UCSD-AML1 (cell line): ENCODE results near the gene ABCD3.

Experiments used
- DNase-seq: peaks from one replicate; lab custom pipeline; 2025; ENCODE audit not compliant: unreplicated experiment; lab: John Stamatoyannopoulos, UW

ABCD3 gene

DNA sequence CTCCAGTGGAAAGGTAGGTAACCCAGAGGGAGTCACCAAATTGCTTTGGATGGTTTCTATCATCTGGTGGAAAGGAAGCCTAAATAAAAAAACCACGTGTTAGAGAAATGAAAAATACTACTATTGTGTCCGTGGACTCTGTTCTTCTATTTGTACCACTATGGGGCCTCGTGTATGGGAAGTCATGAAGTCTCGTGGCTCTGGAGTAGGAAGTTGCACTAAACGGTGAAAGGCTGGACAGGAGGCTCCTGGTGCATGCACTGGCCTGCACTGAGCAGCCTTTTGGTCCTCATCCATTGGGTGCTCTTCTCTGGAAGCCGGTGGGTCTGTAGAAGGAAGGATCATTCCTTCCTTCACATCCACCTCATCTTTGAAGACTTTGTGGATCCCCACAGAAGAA, 106.3 kb downstream of the ABCD3 start:
- no peak for DNase-seq

DNA sequence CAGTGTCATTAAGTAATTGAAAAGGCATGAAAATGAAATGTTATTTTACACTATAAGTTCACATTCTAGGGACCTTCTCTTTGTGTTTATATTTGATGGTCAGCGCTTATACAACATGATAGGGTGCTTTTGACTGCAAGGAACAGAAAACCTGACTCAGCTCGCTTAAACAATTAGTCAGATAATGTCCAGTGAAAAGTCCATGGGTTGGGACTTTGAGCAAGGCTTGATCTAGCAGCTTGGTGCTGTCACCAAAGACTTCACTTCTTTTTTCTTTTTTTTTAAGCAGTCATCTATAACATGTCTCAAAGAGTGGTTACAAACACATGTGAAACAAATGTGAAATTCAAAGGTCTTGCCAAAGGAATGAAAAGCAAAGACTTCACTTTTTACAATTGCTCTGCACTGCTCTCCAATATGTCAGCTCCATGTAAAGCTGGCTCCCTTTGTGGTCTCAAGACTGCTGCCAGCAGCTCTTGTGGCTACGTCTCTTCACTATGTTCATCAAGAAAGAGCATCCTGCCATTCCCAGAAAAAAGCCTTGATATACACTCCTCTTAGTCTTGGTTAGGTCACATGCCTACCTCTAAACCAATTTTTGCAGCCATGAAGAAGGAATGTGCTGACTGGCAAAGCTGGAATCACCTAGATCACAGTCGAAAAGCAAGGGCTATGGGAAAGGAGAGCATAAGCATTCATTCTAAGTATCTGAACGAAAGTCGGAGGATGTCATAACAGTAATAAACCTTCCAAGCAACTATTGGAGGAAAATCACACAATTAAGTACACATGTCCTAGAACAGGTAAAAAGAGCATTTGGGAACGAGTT, 108.2 kb downstream of the ABCD3 start:
- no peak for DNase-seq

DNA sequence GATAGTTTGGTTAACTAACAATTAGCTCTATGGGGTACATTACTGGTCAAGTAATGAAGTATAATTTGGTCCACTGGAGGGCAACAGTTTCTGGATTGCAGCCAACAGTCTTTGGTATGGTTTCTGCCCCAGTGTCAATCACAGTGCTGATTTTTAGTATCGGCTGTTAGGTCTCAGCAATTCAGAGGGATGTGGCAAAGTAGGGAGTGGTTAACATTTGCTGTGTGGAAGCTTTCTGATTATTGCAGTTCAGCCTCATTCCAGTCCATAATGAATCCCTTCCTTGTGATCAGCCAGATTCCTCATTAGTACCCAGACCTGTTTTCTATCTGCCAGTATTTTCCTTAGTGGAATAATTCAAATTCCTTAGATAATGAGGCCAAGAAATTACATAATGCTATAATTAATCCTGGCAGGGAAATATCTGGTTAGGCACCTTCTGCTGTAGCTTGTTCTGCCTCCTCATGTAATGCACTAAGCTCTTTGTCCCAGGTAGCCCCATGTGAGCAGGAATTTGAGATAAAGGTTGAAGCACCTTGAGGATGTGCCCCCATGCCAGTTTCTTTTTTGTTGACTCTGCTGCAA, 109.3 kb downstream of the ABCD3 start:
- DNase-seq, result no peak

DNA sequence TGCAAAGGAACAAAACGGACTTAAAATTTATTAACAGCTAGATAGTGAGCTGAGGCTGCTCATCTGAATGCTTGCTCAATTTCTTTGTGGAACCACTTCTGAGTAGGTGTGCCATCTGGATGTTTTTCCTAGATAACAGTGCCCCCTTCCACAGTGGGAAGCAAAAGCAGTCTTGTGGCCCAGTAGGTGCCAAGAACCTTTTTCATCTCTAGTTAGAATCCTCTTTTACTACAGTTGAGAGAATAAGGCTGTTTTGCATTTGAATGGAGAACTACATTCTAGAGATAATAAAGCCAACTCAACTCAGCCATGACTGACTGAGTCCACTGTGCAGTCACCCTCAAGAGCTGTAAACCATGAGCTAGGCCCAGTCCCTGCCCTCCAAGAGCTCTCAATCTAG, 110.1 kb downstream of the ABCD3 start:
- no peak for DNase-seq

DNA sequence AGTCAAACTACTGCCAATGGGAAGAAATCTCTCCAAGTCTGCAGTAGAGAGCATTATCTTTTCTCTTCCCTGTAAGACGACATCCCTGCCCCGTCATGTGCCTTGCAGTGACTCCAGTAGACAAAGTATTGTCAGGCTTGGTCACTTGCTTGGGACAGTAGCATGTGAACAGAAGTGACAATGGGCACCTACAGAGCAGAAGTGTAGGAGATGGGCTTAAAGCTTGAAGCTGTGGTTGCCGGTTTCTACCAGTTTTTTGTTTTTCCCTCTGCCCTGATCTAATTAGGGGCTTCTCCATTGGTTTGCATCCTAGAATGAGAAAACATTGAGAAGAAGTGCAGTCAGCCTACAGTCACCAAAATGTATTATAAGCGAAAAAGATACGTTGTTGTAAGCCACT, 110.6 kb downstream of the ABCD3 start:
- DNase-seq, result no peak

DNA sequence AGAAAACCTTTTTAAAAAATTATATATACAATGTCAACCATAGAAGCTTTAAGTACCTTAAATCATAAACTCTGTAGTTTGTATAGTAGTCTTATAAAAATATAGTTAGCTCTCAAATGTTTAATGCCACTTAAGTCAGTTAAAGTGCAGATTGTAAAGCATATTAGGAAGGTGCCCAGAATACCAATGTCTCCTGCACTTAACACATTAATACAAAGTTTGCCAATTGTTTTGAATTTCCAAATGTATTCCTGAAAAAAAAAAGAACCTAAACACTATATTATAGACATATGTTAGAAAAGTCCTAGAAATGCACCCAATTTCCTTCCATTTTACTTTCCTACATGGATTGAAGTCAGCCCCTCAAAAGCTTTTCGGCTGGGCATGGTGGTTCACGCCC, 111.2 kb downstream of the ABCD3 start:
- DNase-seq, result no peak

DNA sequence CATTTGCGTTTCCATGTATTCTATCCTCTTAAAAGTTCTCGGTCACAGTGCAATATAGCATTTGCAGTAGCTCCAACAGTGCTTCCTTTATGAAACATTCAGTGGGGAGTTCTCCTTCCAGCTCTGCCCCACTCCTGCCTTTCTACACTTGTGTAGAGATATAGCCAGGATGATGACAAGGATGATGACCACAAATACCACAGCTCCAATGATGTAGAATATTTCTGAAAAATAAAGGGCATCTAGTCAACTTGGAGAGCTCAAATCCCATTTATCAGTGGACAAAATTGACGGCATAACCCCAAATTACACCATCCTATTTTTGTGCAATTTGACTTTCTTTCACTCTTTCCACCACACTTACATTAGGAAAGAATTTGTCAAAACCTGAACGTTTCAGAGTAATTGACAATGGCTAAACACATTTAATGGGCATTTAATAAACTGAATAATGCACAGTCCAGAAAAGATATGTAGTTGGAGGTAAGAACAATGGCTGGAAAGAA, 112.2 kb downstream of the ABCD3 start:
- DNase-seq, result no peak

DNA sequence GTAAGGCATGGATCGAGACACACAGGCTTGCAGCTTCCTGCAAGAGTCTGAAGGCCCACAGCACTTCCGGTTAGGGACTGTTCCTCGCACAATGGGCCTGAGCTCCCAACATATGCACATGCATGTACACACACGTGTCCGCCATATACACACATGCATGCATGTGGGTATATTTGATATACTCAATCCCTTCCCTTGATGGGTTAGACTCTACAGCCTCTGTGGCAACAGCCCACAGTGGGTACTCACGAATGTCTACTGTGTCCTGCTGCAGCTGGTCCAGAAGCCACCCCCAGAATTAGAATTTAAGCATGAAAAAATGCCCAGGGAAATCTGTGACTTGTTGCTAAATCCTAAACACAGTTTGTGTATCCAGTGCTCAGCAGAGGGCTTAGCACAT, 113.5 kb downstream of the ABCD3 start:
- DNase-seq, result no peak

DNA sequence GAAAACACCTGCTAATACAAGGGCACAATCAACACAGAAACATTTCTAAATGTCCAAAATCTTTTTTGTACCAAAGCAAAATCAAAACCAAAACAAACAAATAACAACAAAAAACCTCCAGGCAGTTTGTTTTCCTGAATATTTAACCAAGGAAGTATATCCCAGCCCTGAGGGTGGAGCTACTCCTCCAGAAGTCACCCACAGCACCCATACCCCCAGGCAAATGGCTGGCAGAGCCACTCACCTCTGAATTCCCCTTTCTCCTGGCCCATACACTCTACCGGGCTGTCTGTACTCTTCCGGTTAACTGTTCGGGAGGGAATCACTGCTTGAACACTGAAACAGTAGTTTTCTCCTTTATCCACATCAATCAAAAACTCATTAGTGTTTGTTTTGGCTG, 113.9 kb downstream of the ABCD3 start:
- DNase-seq, result no peak

DNA sequence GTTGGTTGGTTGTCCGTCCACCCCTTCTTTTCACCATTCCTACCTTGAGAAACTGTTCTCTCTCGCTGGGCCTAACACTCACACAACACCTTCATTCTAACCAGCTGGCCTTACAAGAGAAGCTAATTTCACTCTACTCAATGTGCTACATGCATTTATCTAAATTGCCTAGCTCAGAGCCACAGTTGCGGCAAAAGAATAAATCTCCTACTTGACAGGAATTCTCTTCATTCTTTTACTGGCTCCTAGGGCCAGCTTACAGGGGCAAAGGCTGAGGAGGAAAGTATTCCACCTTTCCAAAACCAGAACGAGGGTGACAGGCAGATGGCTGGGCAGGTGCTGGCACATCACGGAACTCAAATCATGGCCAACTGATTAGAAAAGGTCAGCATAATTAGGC, 116.9 kb downstream of the ABCD3 start:
- DNase-seq, result no peak

DNA sequence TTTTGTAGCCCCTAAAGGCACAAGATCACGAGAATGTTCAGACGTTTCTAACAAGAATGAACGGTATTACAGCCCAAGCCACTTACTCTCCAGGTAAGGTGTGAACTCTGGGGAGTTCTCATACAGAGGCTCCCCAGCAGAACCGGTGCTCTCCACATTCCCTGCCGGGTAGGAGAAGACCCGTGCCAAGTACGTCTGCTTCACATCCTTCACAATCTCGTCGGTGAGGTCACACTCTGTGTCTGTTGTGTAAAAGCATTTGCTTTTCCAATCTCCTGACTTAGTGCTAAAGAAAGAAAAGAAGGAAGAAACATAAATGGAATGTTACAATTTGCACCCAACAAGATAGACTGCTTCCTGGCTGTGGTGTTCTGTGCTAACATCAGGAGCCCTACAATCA, 117.7 kb downstream of the ABCD3 start:
- DNase-seq, result no peak

DNA sequence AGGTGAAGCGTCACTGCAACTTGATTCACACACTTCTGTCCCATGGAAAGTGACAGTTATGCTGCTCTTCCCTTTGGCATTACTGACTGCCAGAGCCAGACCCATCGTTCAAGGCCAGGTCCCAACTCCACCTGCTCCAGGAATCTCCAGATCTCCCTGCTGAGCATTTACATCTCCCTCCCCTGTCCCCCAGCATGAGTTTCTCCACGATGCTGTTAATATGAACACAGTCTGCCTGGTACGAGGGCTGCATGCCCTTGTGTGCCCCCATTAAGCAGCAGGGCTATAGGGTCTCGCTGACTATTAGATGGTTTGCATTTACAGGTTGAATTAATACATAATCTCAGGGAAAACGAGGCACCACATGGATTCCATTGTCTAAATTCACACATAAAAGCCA, 119.1 kb downstream of the ABCD3 start:
- no peak for DNase-seq

DNA sequence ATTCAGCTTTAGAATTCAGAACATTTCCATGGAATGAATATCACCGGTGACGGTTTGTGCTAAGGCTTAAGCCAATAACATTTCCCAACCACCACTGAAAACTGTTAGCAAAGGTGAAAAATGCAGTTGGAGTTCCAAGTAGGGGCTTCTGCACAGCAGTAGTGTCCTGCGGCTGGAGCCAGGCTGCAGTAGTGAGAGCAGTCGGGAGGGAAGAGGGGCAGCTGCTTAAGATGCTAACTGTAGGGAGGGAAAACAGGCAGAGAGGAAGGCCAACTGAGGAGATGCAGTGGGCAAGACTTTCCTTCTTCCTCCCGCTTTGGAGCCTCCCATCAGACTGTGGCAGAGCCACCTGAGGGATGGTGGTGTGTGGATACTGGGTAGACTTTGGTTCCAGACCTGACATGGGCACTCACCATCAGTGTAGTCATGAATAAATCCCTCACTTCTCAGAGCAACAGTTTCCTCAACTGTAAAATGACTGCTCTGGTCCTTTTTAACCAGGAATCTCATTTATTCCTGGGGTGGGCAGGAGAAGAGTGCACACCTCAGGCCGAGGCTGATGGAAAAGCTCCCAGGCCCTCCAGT, 120.1 kb downstream of the ABCD3 start:
- DNase-seq, result no peak

DNA sequence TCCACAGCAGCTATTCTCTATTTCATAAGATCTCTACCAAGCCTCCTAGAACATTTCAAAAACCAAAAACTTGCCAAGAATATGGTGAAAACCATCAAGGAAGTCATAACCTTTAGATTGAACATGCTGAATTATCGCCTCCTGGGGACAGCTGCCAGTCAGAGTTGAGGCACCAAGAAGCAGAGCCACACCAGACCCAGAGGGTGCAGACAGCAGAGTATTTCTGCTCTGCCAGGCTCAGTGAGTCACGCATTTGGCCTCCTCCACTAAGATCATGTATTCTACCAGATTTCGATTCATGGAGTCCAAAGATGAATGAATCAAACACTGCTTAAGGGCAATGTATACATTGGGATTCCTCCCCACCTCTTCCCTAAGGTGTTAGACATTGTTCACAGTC, 121.3 kb downstream of the ABCD3 start:
- DNase-seq, result no peak

DNA sequence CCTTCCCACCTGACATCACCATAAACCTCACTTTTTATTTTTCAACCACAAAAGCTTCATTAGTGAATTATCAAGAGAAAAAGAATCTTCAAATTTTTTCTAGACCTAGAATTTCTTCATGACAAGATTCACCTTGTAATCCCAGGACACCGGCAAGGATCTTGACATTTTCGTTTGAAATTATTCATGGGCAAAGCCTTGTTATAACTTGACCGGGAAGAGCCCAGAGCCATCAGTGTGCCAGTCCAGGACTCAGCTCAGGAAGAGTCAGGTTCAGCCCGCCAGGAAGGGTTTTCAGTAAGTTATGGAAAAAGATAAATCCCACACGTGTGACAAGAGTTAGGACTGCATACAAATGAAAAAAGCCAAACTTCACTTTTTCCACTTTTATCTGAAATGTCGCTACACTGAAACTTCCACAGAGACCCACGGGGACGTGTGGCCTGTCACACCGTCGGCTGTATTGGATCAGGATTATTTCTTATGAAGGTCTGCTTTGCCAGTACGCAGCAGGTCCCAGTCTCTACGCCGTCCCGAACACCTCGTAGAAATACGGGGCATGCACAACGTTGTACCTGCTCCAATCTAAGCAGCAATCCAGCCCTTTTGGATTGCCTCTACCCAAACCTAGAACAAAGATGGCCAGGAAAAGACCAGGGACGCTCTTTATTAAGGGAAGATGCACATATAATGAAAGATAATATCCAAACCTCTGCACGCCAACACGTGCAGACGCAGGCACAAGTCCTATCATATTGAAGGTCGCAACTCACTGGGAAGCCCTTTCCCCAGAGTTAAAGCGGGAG, 122.5 kb downstream of the ABCD3 start:
- no peak for DNase-seq

DNA sequence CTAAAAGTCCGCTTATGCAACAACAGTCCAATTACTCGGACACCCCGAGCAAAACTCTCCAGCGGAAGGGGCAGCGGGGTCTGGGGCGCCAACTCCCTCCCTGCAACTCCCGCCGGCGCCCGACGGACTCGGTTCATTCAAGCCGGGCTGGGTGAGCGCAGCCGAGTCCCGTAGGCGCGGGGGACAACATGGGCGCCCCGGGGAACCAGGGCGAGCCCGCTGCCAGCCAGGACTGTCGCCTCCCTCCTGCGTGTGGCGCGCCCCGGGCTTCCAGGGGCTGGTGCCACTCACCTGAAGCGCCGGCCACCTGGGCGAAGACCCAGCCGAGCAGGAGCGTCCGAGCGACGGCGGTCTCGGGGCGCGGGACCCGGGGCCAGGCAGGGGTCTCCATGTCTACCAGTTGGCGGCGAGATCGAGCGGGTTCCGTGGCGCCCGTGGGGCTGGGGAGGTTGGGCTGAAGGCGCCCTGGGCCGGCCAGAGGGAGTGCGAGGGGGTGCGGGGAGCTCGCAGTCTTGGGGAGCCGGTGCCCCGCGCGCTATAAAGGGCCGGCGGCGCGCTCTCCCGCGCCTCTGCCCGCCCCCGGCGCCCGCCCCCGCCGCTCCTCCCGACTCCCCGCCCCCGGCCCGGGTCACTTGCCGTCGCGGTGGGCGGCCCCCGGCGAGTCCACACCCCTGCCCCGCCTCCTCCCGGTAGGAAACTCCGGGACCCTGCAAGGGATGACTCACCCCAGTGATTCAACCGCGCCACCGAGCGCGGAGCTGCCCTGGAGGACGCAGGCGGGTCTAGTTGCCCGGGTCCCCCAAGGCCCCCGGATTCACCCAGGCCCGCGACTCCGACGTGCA, 123.3 kb downstream of the ABCD3 start, which contains the start of gene F3:
TSS of gene F3 (minus strand) at position 514 of the 842 bp plus-strand sequence. CDS start at position 391, 123 bp downstream.
- DNase-seq, result peak; percentile 71

DNA sequence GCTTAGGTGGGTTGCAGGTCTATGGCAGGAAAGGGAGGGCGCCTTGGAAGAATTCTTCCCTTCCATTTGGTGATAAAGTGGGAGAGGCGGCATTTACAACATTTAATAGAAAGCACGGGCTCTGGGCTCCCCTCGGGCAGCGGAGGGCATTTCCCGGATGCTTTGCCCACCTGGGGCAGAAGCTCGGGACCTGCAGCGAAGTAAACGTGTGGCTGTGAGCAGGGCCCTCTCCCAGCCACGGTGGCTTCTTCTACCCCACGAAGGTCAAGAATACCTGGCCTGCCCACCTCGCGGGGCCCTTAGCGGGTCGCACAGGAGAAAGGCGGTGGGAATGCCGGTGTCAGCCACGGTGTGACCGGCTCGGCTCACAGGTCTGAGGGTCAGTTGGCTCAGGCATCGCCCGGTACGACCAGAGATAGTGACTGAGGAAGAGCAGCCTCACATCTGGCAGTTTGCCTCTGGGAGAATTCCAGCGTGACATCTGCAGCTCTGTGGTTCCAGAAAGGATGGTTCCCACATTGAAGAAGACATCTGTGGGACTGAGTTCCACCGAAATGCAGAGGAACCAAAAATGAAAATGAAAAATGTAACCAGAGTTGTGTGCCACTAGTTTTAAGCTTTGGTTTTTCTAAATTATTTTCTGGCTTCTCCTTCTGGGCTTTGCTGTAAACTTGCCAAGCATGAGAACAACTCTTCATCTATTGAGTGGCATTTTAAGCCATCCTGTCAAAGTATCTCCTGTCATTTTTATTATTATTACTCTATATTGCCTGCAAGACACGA, 124.1 kb downstream of the ABCD3 start:
- no peak for DNase-seq

DNA sequence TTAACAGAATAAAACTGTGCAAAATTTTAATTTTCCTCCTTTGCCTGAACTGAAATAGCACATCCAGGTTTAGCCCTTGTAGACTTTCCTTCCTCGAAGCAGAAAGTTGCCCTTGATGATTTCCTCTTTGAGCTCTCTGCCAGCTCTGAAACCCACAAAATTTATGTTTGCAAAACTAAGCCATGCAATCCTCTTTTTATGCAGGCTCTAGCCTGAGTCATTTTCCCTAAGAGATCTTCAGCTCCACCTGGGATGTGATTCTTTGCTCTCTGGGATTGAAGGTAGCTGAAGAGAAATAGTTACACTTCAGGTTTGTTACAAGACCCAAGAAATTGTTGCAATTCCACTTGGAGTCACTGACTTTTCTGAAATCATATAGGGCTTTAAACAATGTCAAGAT, 124.8 kb downstream of the ABCD3 start:
- DNase-seq, result no peak

DNA sequence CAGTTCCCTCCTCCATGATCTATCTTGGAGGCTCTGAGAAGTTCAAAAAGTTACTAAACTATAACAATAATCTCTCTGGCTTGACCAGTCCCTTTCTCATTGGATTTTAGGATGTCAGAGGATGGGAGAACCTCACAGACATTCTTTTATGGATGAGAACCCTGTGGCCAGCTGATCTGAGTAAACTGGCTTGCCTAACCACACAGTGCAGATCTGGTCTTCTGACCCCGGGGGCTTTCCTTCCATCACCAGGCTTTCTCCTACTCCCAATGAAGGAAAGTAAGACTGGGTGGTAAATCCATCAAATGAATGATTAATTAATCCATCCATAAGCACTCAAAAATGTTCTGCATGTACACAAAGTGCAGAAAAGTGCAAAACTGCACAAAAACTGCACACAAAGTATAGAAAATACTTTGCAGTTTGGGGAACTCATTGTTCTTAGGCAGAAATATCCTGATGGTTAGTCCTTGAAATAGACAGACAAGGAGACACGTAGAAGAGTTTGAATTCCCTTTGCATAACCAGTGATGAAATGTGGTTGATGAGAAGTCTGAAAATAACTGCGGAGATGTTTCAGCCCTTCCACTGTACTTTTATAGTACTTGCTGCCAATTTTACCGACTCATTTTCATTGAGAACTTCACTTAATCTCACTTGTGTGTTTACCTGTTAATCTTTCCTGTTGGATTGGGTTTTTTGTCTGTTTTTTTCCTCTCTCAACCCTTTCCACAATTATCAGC, 125.9 kb downstream of the ABCD3 start:
- DNase-seq, result no peak
